IPS-NIHi7 (cell line): ENCODE measurements around the gene SIL1.
A peak's percentile ranks its signal among the peaks of the same experiment; 100 is the strongest.
"Not testable (repeated sequence)": the region's sequence is repeated elsewhere in the genome, so short reads cannot be mapped to it uniquely, and the experiment has no call there.

Experiments
- DNase-seq: peaks from one replicate; pipeline ENCODE4 v3.0.0; 2012; ENCODE audit warnings: mixed read lengths; ENCODE audit errors: extremely low spot score

Gene SIL1

DNA sequence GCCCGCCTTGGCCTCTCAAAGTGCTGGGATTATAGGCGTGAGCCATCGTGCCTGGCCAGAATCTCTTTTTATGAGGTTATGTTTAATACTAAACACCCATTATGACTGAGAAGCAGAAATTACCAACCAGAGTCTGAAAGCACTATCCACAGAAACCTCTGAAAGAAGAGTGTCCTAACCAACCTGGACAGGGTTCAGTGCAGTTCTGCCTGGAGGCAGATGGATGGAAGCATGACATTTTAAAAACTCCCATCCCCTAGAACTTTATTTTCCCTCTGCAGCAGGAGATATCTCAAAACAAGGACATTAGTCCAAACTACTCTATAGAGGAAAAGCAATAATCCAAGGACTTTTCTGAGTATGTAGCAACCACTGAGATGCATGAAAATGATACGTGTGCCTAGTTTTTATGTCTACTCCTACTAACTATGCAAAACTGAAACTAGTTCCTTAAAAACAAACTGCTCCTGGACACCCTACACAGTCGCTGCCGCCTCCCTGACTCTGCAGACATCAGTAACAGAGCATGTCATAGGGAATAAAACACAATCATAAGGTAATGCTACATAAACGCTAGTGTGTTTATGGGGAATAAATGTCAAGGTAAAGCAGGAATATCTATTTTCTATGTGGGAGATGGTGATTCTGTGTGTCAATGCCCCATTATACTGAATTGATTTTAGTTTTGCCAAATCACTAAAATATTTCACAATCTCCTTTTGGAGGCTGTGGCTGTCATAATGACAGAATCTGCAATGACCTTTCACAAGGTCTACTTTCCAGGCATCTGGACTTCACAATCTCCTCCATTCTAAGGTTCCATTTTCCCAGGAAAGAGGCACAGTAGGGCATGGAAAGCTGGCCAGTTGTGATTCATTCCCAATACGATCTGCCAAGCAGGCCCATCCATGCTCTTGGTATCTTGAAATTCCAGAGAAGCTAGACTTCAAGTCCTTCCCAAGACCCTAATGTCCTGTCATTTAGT, 122.8 kb downstream of the SIL1 start:
- DNase-seq: no peak

- DNase-seq: not testable (repeated sequence)
These were observed 124.2 kb downstream of the SIL1 start for GRCh38 chr5:139073956-139074355.

DNA sequence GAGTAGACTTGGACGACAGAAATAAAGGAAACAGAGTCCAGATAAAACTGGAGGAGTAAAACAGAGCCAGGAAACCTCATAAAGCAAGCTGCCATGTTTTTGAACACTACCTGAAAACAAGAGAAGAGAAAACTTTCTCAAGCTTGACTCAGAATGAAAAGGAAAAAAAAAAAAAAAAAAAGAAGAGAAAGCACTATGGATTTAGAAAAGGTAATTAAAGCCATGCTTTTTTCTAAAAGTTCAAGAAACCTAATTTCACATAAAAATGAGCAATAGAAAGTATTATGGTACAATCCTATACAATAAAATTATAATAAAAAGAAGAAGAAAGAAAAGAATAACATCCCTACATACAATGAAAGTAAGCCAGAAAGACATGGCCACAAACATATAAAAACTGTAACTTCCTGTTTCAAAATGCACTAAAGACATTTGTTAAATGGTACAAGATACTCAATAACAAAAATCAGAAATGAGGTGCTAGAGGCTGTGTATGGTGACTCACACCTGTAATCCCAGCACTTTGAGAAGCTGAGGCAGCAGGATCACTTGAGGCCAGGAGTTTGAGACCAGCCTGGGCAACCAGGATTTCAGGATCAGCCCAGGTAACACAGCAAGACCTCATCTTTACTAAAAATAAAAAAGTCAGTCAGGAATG, 129.5 kb downstream of the SIL1 start:
- no peak for DNase-seq

- DNase-seq: no peak
These were observed 130.1 kb downstream of the SIL1 start for GRCh38 chr5:139068060-139068459.

- no peak for DNase-seq
These were observed 132.9 kb downstream of the SIL1 start for GRCh38 chr5:139065306-139065705.

- no peak for DNase-seq
These were observed 133.6 kb downstream of the SIL1 start for GRCh38 chr5:139064613-139065012.

DNA sequence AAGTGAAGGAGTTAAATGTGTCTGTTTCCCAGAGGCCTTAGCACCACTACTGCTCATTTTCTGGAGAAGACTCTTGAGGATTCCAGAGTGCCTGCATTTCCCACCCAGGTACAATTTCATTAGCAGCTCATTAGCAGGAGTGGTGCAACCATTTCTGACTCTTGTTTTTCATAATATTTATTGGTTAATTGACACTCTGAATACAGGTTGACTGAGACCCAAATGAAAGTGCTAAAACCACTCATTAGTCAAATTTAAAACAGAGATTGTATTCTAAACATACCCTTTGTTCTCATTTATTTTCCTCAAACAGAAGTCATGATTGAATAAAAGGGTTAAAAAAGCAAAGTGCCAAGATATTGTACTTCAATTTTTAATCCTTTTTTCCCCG, 134.5 kb downstream of the SIL1 start:
- no peak for DNase-seq

DNA sequence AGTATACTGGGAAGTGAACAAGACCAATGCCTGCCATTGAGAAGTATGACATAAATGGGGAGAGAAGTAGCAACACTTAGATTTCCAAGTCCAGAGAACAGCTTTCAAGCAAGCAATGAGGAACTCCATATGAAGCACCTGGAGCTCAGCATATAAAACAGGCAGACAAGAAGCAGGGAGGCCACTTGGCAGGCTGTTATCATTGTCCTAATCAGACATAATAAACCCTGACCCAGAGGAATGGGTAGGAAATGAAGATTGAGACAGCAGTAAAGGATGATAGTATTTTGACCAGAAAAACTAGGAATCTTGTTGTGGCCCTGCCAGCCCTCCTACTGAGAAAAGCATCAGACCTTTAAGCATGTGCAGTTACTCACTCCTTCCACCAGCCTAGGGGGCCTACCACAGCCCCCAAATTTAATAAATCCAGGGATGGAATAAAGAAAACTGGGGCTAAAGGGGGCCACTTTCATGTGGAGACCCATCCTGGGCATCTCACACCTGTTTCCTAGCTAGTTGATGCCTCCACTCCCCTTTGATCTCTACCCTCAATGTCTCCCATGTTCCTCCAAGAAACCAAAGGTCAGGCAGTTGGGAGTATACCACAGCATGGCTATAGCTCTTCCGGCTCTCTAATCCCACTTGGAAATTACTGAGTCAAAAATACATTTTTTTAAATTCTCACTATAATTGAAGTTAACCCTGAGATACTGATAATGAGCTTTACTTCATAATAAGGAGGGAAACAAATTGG, 135.1 kb downstream of the SIL1 start:
- no peak for DNase-seq

DNA sequence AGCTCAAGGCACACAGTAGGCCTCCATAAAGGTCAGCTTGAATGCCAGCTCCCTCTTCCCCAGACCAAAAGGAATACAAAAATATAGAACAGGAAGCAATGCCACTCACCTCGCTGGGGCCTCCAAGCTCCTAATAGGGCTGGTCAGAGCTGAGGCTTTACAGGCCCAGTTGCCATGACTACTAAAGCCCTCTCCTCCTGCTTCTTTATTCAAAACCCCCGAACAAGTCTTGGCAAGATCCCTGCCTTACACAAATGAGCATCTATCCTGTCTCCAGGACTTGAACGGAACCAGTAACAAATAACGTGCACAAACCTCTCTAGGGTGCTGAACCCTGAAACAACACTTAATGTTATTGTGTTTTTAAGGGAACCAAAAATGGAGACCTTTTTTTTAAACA, 136.3 kb downstream of the SIL1 start:
- DNase-seq: peak; percentile 48

- DNase-seq: no peak
These were observed 136.9 kb downstream of the SIL1 start for GRCh38 chr5:139061274-139061673.

GRCh38 chr5:139058121-139058520, 140.0 kb downstream of the SIL1 start:
- no peak for DNase-seq

GRCh38 chr5:139057045-139057939, 140.9 kb downstream of the SIL1 start:
- not testable (repeated sequence) for DNase-seq

DNA sequence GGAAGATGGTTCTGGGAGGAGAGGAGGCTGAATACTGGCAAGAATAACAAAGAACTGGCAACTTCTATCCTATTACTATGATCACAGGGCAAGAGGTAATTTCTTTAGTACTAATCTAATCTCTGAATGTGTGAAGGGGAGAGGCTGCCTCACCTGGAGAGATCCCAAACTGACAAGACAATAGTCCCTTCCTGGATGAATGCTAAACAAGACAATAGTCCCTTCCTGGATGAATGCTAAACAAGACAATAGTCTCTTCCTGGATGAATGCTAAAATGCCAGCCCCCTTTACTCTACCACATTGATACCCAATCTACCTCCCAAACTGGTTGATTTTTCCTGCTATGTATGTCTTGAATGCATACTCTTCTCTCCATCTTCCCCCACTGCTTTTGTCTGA, 145.2 kb downstream of the SIL1 start:
- no peak for DNase-seq

GRCh38 chr5:139051392-139051791, 146.8 kb downstream of the SIL1 start:
- no peak for DNase-seq

DNA sequence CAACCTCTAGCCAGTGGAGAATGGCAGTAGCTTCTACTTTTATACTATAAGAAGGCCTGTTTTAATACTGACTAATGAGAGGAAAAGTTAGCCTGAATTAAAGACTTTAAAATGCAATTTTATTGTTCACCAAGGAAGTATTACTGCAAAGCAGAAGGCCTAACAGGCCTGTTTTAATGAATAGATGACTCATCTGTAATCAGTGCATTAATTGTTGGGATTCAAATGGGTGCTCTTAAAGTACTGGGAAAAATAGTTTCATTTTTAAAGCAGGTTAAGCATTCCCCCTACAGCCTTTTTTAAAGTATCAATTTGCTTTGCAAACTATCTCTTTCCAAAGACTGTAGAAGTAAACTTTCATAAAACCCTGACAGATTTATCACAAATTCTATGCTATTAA, 147.7 kb downstream of the SIL1 start:
- no peak for DNase-seq

GRCh38 chr5:139049780-139050179, 148.4 kb downstream of the SIL1 start:
- no peak for DNase-seq

DNA sequence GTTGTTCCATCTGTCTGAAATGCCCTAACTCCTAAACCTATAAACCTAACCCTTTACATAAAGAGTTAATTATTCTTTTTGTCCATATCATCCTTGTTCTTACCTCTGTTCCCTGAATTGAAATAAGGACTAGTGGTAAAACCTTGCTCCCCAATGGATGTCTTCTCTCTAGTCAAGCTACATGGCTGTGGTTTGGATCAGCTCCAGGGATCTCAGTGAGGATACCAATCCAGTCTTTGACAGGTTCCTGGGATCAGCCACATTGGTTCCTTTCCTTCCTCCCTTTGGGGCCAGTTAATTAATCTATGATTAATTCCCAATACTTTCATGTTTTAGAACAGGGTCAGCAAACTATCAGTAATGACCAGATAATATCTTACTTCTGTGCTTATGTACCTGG, 151.6 kb downstream of the SIL1 start:
- no peak for DNase-seq

- DNase-seq: no peak
These were observed 154.8 kb downstream of the SIL1 start for GRCh38 chr5:139043157-139043905.

- DNase-seq: no peak
These were observed 158.1 kb downstream of the SIL1 start for GRCh38 chr5:139040081-139040480.

DNA sequence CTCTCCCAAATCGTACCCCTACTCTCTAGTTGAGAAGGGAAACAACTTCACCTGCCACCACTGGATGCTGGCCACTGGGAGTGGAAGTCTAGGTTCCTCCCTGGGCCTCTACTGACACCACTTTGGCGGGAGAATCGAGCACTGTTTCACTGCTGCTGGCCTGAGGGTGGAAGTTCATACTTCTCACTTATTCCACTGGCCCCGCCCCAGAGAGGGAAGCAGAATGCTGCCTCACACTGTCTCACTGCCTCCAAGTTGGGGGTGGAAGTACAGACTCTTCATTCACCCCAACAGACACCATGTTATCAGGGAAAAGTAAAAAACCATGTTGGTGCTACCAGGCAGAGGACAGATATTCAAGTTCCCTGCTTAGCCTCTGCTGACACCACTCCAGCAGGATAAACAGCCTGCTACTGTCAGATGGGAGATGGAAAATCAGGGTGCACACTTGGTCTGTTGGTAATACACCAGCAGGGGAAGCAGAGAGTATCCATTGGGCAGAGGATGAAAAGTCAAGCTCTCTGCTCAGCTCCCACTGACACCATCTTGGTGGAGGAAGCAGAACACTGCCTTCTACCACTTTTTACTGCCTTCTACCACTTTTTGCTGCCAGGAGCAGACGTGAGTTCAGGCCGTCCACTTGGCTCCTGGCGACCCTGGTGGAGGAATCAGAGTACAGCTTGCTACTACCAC, 159.4 kb downstream of the SIL1 start:
- peak; percentile 68 for DNase-seq
